Measurements from ENCODE around the gene PXDN. TPM values are rescaled to one million over a fixed set of nuclear protein-coding genes. Genes with fewer than 3 reads are reported as not detected.
"Not testable (repeated sequence)": the region's sequence is repeated elsewhere in the genome, so short reads cannot be mapped to it uniquely, and the experiment has no call there.

The PXDN gene
- total RNA-seq (2014; rRNA removed; shearing (Covaris generic)): 3.1 and 4.7 TPM in 2 replicates
- polyA plus RNA-seq (2015; cell fraction: cytosol; rRNA removed): 4.4 and 4.6 TPM in 2 replicates
- 3.2 and 4.5 TPM in 2 replicates for polyA plus RNA-seq (2015; cell fraction: nucleus; rRNA removed)

DNA sequence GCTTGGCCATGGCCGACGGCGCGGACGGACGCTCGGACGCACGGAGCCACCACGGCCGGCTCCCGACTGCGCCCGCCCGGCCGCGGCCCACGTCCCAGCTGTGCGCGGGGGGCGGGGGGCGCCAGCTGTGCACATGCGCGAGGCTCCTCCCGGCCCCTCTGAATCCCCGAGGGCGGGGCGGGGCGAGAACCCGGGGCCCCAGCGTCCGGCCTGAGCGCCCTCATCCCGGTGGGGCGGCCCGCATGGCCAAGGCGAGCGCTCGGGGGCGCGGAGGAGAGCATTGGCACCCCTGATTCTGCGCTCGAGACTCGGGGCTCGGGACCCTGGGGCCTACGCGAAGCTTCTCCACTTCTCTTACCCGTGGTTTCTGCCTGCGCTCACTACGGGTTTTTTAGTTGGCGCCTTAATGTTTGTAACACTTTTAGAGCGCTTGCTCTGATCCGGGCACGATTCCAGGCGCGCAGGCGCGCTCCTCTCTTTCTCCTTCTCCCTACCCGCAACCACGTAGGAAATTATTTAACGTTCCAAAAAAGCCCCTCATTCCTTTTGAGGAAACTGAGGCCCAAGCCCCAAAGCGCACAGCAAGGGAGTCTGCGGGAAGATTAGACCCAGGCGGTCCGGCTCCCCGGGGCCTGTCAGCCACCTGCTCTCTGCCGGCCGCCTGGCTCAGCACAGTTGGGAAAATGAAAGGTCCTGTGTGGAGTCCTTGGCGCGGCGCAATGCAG, at the start of gene PXDN:
PXDN (minus strand) TSS at position 70 of the 725 bp plus-strand sequence; CDS start at position 10, 60 bp downstream.
- in situ Hi-C loops (cut with HindIII; ENCODE audit: low pct_unique_long_range_greater_than_20kb, low sequenced_read_pairs): no loop called here
- no peak for DNase-seq (ENCODE audit: low read depth, low spot score)

GRCh38 chr2:1793868-1794445, 49.6 kb upstream of the PXDN start:
- DNase-seq (ENCODE audit: low read depth, low spot score): no peak
- in situ Hi-C loops (cut with HindIII; ENCODE audit: low pct_unique_long_range_greater_than_20kb, low sequenced_read_pairs): no loop called here

DNA sequence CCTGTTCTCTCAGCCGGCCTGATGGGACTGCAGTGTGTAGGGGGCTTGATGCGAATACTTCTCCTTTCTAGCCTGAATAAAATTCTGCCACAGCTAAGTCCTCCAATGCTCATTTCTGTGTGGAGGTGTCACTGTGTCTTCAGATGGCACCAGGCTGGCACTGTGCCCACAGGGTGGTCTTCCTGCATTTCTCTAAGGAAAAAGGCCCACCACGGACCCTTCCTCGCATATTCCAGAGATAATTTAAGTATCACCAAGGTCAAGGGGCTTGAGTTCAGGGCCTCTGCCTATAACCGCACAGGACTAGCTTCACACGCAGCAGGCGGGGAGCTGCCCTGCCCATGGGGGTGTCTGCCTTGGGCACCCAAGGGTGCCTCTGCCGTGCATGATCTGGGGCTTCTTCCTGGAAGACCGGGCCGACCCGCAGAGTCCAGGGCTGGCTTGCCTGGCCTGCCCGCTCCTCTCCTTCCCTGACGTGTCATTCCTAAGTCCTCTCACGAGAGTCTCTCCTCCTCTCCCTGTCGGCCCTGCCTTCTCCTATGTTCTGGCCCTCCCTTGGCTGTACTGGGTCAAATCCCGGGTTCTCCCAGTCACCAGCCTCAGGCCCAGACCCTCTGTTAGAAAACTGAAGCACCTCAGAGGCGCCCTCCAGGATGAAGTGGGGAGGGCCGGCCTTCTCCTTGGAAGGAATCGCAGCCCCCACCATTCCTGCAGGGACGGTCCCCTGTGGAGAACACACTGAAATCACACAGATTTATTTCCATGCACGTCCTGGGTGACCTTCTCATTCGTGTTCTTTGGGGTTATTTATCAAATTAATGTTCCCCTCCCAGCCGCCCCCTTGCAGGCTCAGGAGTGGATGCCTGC, 48.9 kb upstream of the PXDN start:
- in situ Hi-C loops (cut with HindIII; ENCODE audit: low pct_unique_long_range_greater_than_20kb, low sequenced_read_pairs): no loop called here
- no peak for DNase-seq (ENCODE audit: low read depth, low spot score)

DNA sequence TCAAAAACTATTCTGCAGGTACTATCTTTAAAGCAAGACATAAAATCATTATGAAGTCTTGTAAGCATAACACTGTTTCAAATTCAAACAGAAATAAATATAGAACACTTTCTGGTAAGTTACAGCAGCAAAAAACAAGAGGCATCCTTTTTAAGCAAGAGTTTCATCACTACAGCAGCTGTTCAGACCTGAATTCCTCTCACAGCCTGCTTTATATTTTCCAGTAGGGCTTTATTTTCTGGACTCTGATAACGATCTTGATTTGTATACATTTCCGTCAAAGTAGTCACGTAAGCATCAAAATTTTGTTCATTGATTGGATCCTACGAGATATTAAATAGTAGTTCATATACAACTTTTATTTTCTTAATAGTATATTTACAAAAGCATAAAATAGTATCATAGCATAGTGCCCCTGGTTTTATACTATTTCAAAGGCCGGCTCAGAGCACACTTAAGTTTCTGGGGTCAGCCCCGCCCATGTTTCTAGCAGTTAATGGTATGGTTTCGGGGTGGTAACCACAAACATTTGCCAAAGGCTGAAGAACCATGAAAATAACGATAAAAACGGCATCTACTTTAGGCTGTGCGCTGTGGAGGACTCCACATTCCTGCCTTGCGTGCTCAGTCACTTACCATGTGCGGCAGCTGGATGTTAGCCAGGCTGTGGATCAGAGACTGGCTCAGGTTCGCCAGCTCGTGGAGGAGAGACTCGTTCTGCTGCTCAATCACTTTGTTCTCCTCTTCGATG, 47.5 kb upstream of the PXDN start:
- DNase-seq (ENCODE audit: low read depth, low spot score): no peak
- in situ Hi-C loops (cut with HindIII; ENCODE audit: low pct_unique_long_range_greater_than_20kb, low sequenced_read_pairs): no loop called here

- in situ Hi-C loops (cut with HindIII; ENCODE audit: low pct_unique_long_range_greater_than_20kb, low sequenced_read_pairs): no loop called here
- DNase-seq (ENCODE audit: low read depth, low spot score): no peak
Measured at GRCh38 chr2:1791006-1791605, 46.8 kb upstream of the PXDN start.

GRCh38 chr2:1790473-1790872, 46.2 kb upstream of the PXDN start:
- DNase-seq (ENCODE audit: low read depth, low spot score): no peak
- in situ Hi-C loops (cut with HindIII; ENCODE audit: low pct_unique_long_range_greater_than_20kb, low sequenced_read_pairs): no loop called here

DNA sequence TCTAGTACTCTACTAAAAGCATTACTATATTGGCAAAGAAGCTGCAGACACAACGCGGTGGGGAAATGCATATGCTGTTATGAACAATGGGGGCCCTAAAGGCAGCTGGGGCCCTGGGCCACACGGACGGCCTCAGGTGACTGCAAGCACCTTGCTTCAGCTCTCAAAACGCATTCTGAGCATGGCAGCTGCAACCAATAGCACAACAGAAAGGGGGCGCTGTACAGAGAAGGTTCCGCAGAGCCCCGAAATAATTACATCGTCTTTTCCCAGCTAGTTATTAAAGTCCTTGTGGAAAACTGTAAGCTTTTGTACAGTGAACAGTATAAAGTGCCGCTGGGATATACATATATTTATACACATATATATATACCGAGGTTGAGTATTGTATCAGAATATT, 45.3 kb upstream of the PXDN start:
- in situ Hi-C loops (cut with HindIII; ENCODE audit: low pct_unique_long_range_greater_than_20kb, low sequenced_read_pairs): no loop called here
- DNase-seq (ENCODE audit: low read depth, low spot score): no peak

- in situ Hi-C loops (cut with HindIII; ENCODE audit: low pct_unique_long_range_greater_than_20kb, low sequenced_read_pairs): no loop called here
- no peak for DNase-seq (ENCODE audit: low read depth, low spot score)
Measured at GRCh38 chr2:1788478-1788959, 44.2 kb upstream of the PXDN start.

DNA sequence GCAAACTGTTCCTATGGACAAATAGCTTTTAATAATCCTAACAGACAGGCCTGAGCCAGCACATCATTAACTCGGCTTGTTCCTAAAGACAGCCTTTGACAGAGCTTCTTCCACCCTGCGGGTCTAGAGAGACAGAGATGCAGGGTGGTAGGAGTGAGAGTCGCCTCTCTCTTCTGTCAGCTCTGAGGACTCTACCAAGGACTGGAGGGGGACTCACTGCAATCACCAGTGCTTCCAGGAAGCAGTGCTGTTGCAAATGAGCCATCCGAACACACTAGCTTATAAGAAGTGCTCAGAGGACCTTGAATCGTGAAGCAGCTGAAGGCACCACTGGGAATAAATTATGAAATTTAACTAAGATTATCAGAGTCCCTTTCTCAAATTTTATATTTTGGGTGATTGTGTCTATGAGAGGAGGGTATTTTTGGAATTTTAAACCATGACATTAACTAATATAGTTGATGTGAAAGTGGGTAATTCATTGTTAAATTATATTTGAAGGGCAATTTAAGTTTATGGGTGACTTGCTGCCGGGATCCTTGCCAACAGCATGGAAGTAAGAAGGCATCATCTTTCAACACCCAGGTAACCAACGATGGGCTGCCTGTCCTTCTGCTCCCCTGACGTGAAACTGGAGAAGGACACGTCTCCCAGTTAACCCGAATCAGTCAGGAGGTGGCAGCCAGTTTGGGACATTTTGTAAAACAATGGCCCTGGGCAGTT, 43.6 kb upstream of the PXDN start:
- in situ Hi-C loops (cut with HindIII; ENCODE audit: low pct_unique_long_range_greater_than_20kb, low sequenced_read_pairs): no loop called here
- no peak for DNase-seq (ENCODE audit: low read depth, low spot score)

DNA sequence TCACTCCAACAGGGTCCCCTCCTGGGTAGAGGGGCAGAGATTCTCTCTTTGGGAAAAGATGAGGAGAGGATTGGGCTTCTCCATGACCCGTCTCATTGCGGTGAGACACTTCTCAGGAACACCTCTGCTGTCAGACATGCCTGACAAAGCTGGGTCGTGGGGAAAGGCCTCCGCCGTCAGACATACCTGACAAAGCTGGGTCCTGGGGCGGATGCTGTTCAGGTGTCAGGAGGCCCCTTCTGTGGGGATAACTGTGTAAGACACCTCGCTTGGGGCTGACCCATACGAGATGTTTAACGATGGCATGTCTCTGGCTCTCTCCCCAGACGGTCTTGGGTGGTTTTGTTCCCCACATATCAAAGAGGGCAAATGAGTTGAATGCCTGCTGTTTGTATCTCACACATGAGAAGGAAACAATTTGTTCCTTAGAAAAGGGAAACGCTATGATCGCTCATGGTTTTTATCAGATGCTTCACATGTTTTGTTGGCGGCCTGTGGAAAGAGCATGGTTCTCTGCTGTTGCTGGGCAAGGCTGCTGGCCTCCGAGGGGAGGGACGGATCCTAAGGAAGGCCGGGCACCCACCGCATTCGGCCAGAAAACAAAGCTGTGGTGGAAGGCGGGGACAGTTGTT, 40.8 kb upstream of the PXDN start:
- in situ Hi-C loops (cut with HindIII; ENCODE audit: low pct_unique_long_range_greater_than_20kb, low sequenced_read_pairs): no loop called here
- no peak for DNase-seq (ENCODE audit: low read depth, low spot score)

DNA sequence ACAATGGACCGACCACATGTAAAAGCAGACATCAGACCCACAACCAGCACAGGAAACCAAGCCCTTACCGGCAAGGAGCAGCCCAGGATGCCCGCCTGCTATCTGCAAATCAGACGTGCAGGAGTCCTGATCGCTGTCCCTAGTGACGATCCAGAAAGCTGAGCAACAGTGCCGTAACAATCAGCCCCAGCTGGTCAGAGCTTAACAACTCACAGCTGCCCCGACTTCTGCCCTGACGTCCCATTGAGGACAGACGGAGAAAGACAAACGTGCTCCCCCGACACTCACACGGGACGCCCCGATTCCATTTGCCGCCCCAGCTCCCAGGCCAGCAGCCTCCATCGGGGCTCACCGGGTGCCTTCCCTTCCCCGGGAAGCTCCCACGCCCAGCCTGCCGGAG, 39.8 kb upstream of the PXDN start:
- in situ Hi-C loops (cut with HindIII; ENCODE audit: low pct_unique_long_range_greater_than_20kb, low sequenced_read_pairs): no loop called here
- no peak for DNase-seq (ENCODE audit: low read depth, low spot score)

DNA sequence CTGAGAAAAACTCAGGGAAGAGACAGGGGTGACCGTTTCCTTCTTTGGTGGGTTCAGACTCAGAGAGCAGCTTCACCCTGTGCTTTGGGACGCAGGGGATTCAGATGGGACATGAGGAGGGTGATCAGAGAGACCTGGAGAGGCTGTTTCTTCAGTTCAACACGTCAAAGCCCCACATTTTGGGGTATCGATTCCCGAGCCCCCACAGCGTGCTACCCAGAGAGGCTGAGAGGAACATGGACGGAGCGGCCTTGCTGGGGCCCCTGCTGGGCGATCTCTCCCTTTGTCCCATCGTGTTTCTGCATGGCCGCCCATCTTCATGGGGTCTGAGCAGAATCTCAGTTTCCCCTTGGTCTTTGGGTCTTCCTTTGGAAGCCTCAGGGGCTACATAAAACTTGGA, 38.2 kb upstream of the PXDN start:
- in situ Hi-C loops (cut with HindIII; ENCODE audit: low pct_unique_long_range_greater_than_20kb, low sequenced_read_pairs): no loop called here
- no peak for DNase-seq (ENCODE audit: low read depth, low spot score)

GRCh38 chr2:1781291-1782080, 37.2 kb upstream of the PXDN start:
- DNase-seq (ENCODE audit: low read depth, low spot score): no peak
- in situ Hi-C loops (cut with HindIII; ENCODE audit: low pct_unique_long_range_greater_than_20kb, low sequenced_read_pairs): no loop called here

DNA sequence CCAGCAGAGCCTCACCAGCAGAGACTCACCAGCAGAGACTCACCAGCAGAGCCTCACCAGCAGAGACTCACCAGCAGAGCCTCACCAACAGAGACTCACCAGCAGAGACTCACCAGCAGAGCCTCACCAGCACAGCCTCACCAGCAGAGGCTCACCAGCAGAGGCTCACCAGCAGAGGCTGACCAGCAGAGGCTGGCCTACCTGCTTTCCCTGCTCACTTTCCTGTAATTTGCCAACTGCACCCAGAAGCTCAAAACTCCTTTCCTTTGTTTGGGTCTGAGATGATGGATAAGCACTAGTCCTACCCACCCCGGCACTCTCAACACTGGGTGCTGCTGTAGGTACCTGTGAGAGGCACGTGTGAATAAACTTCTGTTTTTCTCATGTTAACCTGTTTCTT, 36.4 kb upstream of the PXDN start:
- in situ Hi-C loops (cut with HindIII; ENCODE audit: low pct_unique_long_range_greater_than_20kb, low sequenced_read_pairs): no loop called here
- no peak for DNase-seq (ENCODE audit: low read depth, low spot score)

- DNase-seq (ENCODE audit: low read depth, low spot score); in situ Hi-C loops (cut with HindIII; ENCODE audit: low pct_unique_long_range_greater_than_20kb, low sequenced_read_pairs): not testable (repeated sequence)
Measured at GRCh38 chr2:1780054-1780453, 35.7 kb upstream of the PXDN start.

GRCh38 chr2:1778566-1778965, 34.3 kb upstream of the PXDN start:
- DNase-seq (ENCODE audit: low read depth, low spot score): no peak
- in situ Hi-C loops (cut with HindIII; ENCODE audit: low pct_unique_long_range_greater_than_20kb, low sequenced_read_pairs): no loop called here
